Glomerular visceral epithelial cell (primary cell): ENCODE data around the gene ZFYVE28.

Source experiments
- DNase-seq: peaks from one replicate; pipeline ENCODE4 v3.0.0-alpha.2; 2016; ENCODE audit errors: extremely low spot score

Gene ZFYVE28

DNA sequence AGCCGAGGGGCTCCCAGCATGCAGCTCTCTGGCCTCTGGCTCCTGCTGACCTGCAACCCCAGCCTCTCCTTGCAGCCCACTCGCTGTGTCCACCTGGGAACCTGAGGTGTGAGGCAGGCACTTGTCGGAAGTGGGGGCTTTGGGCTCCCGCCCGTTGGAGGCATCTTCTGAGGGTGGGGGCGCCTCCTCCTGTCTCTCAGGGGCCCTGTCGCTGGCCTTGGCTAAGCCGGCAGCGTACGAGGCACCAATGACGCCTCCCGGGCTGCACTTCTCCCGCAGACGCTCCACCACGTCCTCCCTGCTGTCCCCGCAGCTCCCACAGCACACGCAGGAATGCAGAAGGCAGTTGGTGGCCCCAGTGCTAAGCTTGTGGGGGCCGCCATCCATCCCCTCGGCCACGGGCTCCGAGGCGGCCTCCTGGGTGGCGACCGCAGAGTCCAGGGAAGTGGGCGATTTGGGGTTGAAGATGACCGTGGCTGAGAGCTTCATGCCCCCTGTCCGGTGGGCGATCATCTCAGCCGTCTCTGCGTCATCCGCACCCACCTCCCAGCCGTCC lies 114.0 kb downstream of the ZFYVE28 start:
- DNase-seq = no peak

DNA sequence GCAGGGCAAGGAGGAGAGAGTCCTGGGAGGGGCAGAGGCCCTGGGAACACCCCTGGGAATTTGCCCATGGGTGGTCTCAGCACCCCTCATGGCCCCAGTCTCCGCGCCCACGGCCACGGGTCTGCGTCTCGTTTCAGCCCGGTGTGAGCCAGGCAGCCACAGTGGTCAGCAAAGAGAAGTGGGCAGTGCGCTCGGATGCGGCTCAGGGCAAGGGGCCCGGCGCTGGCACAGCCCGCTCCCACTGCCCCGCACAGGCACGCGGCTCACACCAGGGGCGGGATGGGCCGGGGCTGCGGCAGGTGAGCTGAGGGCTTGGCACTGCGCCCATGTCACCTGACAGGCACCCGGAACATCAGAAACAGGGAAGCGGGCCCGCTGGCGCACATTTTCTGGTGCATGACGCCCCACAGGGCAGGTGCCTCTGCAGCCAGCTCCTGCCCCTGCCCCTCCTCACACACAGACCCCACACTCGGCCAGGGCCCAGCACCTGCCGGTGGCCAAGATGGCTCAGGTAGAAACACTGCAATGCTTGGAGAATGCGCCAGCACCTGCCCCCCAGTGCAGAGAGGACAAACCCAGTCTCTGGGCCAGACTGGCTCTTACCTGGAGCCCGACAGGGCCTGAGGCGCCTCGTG lies 114.6 kb downstream of the ZFYVE28 start:
- DNase-seq = no peak

DNA sequence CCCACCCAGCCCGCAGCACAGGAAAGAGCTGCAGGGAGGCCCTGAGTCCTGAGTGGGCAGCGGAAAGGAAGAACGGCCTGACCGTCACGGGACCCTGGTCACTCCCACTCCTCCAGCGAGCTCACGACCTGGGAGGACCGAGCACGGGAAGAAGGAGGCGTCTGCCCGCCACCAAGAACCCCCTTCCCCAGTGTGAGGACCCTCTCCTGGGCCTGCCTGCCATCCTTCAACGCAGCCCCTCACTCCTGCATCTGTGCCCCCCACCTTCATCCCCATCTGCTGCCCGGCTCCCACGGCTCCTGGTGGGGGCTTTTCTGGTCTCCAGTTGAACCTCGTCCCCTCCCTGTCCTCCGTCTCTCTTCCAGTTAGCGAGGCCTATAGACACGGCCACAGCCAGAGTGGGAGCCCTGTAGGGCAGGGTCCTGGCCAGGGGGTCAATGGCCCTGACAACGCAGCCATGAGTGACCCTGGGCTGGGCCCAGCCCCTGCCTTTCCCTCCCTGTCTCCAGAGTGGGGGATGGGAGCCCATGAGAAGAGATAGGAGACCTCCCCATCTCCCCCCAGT lies 115.2 kb downstream of the ZFYVE28 start:
- DNase-seq = no peak

DNA sequence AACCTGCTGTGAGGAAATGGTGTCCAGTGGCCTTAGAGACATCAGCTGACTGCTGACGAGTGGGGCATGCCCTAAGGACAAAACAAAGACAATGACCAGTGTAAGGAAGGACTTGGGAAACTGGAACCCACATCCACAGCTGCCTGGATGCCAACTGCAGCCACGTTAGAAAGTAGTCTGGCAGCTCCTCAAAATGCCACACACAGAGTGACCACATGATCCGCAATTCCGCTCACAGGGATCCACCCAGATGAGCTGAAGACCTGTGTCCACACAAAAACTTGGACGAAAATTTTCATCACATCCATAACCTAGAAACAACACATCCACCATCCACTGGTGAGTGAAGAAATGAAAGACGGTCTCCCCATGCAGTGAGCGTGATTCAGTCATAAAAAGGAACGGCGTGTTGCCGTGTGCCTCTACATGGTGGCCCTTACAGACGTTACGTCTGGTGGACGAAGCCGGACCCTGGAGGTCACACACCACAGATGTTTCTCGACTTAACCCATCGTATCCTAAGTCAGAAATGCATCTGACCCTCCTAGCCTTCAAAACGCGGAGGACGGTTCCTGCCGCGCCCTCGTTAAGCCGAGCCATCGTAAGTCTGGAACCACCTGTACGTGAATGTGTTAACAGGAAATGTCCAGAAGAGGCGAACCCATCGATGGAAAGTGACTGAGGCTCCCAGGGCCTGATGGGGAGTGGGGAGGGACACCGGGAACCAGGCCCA lies 115.9 kb downstream of the ZFYVE28 start:
- DNase-seq = no peak

DNA sequence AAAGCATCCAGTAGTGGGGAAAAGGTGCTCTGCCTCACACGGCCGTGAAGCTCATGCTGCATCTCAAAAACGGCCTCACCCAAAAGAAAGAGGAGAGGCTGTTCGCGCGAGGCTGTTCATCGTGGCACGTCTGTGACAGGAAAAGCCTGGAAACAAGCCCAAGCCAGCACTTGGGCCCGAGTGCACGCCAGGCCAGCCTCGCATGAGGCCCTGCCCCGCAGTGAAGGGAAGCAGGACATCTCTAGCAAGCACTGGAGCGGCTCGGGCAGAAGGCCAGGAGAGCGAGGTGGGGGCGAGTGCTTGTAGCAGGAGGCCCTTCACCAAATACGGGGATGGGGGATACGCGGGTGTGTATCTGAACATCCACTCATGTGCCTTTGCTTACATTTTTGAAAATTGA lies 116.6 kb downstream of the ZFYVE28 start:
- DNase-seq = no peak

DNA sequence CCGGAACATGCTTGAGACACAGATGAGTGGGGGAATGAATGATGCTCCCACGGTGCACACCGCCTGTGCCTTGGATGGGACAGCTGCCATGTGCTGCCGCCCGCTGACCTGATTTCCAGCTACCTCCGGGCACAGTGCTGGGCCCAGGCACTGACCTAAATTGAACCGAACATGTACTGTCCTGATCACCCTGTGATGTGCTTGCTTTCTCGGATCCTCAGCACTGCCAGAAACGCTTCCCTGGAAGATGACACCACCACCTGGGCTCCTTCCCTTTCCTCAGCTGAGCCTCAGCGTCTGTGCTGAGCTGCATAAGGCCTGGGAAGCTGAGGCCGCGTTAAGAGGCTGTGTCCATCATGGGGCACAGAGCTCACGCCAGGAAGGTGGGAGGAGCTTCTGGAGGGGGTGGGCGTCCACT lies 117.2 kb downstream of the ZFYVE28 start:
- no peak for DNase-seq

DNA sequence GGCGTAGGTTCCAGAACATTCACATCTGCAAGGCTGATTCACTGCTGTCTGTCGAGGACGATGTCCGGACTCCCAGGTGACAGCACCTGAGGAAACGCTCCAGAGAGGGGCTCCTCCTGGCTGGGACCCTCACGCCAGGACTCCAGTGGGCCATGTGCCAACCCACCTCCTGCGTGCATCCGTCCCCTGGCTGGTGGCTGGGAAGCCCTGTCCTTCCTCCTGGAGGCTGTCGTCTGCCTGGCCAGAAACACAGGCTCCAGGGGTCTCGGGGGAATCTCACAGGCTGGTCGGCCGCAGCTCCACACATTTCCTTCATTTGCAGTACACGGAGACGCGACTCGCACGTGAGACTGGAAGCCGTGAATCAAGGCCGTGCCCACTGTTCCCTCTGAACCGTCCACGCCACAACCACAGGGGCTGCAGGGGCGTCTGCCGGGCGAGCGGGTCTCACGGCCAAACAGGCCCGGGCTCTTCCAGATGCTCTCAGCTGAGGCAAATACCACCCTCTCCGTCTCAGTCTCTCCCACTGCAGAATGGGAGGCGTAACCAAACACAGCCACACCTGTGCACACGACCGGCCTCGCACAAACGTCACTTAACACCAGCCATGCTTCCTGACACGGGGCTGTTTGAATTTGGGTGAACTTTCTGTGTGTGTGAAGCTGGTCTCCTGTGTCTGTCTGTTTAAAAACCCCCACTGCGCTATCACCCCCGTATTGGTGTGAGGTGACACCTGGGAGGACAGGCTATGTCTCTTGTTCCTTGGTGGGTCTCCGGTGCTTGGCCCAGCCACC lies 117.8 kb downstream of the ZFYVE28 start:
- DNase-seq = no peak

DNA sequence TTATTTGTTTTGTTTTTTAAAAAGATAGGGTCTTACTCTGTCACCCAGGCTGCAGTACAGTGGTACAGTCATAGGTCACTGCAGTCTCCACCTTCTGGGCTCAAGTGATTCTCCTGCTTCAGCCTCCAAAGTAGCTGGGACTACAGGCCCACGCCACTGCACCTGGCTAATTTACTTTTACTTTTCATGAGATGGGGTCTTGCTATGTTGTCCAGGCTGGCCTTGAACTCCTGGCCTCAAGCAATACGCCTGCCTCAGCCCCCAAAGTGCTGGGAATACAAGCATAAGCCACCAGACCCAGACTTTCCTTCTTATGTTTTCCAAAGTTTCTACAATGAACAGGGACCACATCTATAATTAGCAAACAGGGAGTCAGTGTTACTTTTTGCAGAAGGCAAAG lies 118.7 kb downstream of the ZFYVE28 start:
- no peak for DNase-seq

DNA sequence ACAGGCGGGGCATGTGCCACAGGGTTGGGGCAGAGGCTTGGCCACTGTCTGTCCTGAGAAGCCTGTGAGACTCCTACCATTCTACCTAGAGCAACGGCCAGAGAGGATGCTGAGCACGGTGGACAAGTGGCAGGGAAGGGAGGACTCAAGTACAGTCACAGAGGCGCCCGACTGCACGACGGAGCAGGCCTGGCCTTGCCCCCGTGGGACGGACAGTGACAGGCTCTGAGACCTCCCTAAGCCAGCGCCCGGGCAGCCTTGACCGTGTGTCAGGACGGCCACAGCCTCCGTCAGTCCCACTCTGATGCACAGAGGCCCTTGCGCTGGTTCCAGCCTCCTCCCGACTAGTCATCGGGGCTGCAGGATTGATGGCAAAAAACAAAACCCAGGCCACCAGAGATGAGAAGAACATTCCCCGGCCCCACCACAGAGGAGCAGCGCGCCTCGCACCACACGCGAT lies 119.9 kb downstream of the ZFYVE28 start:
- DNase-seq = no peak

DNA sequence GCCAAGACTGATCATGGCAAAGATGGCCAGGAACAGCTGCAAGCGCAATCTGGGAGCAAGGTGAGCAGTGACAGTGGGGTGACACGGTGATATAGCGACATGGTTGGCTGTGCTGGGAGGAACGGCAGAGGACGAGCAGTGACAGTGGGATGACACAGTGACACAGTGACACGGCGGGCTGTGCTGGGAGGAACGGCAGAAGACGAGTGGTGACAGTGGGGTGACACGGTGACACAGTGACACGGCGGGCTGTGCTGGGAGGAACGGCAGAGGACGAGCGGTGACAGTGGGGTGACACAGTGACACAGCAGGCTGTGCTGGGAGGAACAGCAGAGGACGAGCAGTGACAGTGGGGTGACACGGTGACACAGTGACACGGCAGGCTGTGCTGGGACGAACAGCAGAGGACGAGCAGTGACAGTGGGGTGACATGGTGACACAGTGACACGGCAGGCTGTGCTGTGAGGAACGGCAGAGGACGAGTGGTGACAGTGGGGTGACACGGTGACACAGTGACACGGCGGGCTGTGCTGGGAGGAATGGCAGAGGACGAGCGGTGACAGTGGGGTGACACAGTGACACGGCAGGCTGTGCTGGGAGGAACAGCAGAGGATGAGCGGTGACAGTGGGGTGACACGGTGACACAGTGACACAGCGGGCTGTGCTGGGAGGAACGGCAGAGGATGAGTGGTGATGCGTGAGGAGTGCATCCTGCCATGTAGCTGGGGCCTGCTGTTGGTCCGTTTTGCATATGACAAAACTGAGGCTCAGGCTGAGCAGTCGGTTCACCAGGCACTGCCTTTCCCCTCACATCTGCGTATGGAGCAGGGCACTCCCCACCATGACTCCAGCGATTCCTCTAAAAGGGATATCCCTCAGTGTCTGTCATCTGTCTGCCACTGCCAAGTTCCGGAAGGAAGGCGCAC lies 120.6 kb downstream of the ZFYVE28 start:
- no peak for DNase-seq

DNA sequence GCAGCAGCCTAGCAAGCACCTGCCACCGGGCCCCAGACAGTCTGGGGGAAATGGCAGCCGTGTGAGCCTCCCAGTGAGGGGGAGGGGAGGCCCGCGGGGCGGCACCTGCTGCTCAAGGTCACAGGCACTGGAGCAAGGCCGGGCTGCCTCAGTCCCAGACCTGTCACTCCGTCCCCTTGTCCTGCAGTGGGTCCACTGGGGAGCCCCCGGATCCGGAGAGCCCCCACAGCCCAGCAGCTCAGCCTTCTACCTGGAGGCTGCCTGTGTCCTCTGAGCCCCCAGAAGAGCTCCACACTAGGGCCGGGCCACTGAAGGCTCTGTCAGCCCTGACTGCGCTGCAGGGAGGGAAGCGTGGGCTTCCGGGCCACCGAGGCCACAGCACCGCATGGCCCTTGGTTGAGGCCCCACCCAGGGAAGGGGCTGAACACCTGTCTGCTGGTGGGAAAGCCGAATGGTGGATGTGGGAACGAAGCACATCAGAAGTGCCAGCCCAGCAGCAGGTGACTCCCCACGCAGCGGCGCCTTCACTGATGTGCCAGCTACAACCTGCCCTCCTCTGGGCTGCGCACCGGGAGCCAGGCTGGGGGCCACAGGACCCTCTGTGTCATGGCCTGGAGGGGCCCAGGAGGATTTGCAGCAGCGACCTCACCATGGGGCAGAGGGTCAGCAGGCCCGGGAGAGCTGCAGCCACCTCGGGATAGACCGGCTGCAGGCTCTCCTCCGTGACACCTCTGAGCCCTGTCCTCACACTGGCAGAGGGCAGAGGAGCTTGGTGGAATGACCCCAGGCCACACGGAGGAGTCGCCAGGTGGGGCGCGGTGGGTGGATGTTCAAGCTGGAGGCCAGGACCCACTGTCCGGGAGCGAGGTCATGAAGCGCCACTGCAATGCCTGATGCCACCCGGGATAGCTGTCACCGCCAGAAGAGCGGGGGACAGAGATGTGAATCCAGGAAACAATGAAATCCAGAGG lies 121.5 kb downstream of the ZFYVE28 start:
- DNase-seq = no peak

DNA sequence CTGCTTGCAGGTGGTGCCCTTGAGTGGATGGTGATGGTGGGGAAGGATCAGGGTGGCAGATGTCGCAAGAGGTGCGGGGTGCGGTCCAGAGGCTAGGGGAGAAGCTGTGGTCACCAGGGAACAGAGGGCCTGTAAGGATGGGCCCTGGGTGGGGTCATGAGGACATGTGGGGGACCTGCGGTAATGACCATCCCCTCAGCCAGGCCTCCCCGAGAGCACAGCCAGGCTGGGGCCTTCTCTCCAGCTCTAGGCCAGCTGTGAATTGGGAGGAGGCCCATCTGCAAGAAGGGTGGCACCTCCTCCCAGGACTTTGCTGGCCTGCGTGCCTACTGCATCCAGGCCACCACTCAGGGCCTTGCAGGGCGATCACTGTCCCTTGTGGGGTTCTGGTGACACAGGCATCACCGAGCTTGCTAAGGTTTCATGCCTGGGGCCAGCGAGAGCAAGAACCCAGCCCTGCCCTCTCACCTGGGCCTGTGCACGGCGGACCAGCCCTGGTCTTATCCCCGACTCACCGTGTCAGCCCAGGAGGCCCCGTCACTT lies 122.5 kb downstream of the ZFYVE28 start:
- no peak for DNase-seq

DNA sequence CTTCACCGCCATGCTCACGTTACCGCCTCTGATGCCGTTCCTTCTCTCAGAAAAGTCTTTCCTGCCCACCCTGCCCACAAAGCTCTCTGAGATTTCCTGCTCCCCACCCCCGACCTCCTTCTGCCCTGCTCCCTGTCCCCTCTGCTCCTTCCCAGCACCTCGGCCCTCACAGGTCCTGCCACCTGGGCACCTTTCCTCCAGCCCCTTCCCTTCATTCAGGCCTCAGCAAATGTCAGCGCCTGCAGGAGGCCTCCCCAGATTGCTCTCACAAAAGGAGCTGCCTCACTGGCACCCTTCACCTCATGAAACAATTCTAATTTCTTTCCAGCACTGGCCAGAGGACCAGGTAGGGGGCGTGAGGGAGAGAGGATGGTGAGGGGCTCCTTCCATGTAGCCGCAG lies 122.9 kb downstream of the ZFYVE28 start:
- no peak for DNase-seq

DNA sequence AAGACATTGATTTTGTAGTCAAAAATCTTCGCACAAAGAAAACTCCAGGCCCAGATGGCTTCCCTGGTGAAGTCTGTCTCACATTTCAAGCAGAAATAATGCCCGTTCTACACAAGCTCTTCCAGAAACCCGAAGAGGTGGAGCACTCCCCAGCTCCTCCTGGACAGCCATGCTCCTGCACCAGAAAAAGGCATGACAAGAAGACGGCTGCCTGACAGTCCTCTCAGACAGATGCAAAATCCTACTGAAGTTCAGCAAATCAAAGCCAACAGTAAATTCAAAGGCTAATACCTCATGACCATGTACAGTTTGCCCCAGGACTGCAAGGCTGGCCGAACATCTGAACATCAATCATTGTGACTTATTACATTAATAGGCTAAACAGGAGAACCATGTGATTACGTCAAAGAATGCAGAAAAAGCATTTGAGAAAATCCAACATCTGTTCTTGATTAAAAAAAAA lies 125.8 kb downstream of the ZFYVE28 start:
- DNase-seq = no peak

DNA sequence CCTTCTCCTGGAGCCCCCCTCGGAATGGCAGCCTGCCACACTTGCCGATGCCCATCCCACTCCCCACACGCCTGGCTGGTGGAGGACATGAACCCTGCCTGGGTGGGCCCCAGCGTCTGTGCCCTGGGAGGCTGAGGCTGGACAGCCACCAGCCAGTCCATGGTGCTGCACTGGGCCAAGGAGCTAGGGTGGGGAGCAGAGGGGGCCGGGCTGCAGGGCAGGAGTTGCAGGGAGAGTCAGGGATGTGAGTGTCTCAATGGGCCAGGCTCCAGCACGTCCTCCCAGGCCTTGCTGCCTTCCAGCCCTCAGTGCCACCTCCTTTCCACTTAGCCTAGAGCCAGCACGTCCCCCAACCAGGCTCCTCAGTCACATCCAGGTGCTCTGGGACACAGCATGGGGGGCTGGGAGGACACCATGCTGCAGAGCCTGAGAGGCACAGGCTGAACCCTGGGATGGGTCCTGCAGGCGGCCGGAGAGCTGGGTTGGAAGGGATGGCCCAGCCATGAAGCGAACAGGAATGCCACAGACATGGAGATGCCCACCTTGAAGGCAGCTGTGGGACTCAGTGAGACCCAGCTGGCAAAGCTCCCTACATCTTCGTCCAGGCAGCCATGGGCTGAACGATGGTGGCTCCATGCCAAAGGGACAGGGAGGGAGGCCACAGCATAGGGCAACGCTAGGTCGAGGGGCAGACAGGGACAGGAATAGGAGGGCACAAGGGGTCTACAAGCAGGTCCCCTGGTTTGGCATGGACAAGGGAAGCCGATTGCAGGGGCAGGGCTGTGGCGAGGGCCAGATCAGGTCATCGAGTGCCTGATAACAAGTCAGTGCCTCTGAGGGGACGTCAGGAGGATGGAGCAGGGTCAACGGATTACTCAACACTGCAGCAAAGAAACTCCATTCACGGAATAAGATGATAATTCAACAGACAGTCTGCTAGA lies 126.5 kb downstream of the ZFYVE28 start:
- no peak for DNase-seq

DNA sequence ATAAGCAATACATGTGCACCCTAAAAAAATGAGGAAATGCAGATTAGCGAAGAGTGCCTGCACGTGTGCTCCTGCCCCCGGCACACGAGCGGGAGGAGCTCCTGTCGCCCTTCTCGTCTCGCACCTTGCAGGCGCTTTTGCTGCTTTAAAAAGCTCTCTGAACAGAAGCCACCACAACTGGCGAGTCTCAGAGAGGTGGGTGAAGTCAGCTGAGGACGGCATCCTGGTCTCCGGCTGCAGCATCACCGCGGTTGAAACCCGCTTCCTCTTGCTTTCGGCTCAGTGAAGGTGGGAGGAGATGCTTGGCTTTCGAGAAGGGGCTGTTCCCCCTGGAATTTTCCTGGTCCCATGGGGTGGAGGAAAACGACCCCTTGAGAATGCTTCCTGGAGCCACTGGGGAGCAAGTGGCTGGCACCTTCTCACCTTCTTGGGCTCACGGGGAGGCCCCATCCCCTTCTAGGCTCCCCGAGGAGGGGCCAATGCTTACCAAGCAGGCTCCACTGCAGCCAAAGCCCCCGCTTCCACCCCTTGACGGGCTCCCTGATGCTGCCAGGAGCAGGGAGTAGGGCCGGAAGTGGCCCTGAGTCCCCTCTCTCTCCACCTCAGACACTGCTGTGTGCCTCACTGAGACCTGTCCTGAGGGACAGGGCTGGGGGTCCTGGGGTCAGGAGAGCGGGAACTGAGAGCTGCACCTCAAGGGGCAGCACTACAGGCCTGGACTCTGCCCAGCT lies 127.3 kb downstream of the ZFYVE28 start:
- DNase-seq = no peak

DNA sequence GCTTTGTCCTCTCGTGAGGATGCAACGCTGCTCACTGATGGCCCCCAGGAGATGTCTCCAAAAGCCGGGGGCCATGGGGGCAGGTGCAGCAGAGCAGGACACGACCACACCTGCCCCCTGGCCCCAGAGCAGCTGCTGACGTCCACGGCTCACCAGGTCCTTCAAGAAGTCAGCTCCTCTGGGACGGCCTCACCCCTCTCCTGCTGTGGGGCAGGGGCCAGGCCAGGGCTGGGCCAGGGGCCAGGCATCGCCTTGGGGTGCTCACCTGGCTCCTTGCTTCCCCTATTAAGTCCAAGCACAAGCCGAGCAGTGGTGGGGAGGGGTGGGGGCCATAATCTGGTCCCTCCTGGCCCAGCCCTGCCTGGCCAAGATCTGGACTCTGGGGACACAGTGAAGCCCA lies 128.0 kb downstream of the ZFYVE28 start:
- DNase-seq = no peak

DNA sequence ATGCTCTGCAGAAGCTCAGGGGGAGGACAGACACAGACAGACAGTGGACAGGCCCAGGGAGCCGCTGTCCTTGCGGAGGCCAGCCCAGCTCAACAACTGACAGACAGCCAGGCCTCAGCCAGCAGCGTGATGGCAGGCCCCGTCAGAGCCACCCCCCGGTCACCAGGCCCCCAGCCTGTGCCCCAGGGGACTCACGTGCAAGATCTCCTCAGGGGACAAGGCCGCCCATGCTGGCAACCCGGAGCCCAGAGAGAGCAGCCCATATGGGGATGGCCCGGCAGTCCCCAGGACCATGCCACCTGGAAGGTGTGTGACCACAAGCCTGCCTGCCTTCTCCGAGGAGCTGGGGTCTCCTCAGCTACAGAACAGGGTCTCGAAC lies 128.5 kb downstream of the ZFYVE28 start:
- DNase-seq = no peak
